HepG2 (cell line): Measurements from ENCODE around the gene APOC1. TPM values are rescaled to one million over a fixed set of nuclear protein-coding genes. Genes with fewer than 3 reads are reported as not detected.
"Not testable (repeated sequence)": the region's sequence is repeated elsewhere in the genome, so short reads cannot be mapped to it uniquely, and the experiment has no call there.

Experiments
- ATF7-NPFF ChIP-seq: sonication (generic); formaldehyde crosslinking; IDR thresholded peaks from 2 replicates; pipeline ENCODE4 v1.8.1; 2023; ENCODE audit warnings: mild to moderate bottlenecking, low read depth, missing genetic modification reagents, moderate library complexity
- CREB1 ChIP-seq, 2 experiments: fragments of 450-650 bp in 1 of 2; IDR thresholded peaks; 2 replicates each; pipeline ENCODE4 v1.6.1; 2016 to 2017; ENCODE audit warnings: control low read depth in 1 of 2, mild to moderate bottlenecking in 1 of 2, missing compliant biosample characterization in 1 of 2, missing genetic modification characterization in 1 of 2
- SP4 ChIP-seq: sonication (generic); formaldehyde crosslinking; IDR thresholded peaks from 2 replicates; pipeline ENCODE4 v1.8.1; 2023; ENCODE audit warnings: mild to moderate bottlenecking, missing genetic modification reagents
- ZNF709 ChIP-seq: sonication (generic); formaldehyde crosslinking; IDR thresholded peaks from 2 replicates; pipeline ENCODE4 v1.5.0; 2020; ENCODE audit warnings: mild to moderate bottlenecking, missing genetic modification reagents
- ZNF788 ChIP-seq: sonication (generic); formaldehyde crosslinking; IDR thresholded peaks from 2 replicates; pipeline ENCODE4 v1.5.0; 2020; ENCODE audit warnings: mild to moderate bottlenecking, missing genetic modification reagents, borderline replicate concordance
- ZNF790 ChIP-seq: sonication (generic); formaldehyde crosslinking; IDR thresholded peaks from 2 replicates; pipeline ENCODE4 v1.8.0; 2022; ENCODE audit warnings: missing genetic modification reagents, mild to moderate bottlenecking, borderline replicate concordance
- polyA plus RNA-seq, 8 experiments: library from polyadenylated mRNA; depleted of rRNA in 3 of 8; stranded (reverse) in 7 of 8; unstranded in 1 of 8; fragments of >200 nt; fragmentation: Illumina TruSeq in 4 of 8; extraction: Trizol in 4 of 8; gene quantifications; 2 replicates each; pipeline versions ENCODE4 v1.2.1 to v1.2.3, GENCODE V29; 2011 to 2016; ENCODE audit warnings: low read depth in 4 of 8, missing spikeins in 1 of 8, mixed read lengths in 1 of 8; ENCODE audit not compliant: insufficient read depth in 1 of 8
- total RNA-seq, 5 experiments: library from RNA; depleted of rRNA; stranded (reverse); fragments of >200 nt; fragmentation: Illumina TruSeq; extraction: Trizol; gene quantifications; 2 replicates each; pipeline ENCODE4 v1.2.3, GENCODE V29; 2016; ENCODE audit warnings: low read depth in 1 of 5
- TF ChIP-seq, protein P1 (sequence below): sonication (generic); formaldehyde crosslinking; IDR thresholded peaks from 2 replicates; pipeline ENCODE4 v1.4.0; 2020; ENCODE audit warnings: mild to moderate bottlenecking, missing genetic modification reagents
- TF ChIP-seq, protein P2 (sequence below), 2 experiments: fragments of 450-650 bp in 1 of 2; sonication (generic) in 1 of 2; formaldehyde crosslinking; IDR thresholded peaks; 2 replicates each; pipeline versions ENCODE4 v1.5.0 to v1.8.0; 2020 to 2022; ENCODE audit warnings: mild to moderate bottlenecking in 1 of 2, missing genetic modification reagents in 1 of 2
- TF ChIP-seq, protein P3 (sequence below): IDR thresholded peaks from 2 replicates; pipeline ENCODE4 v1.6.1; 2016; ENCODE audit warnings: low read depth, missing genetic modification reagents, missing compliant biosample characterization
- TF ChIP-seq, protein P4 (sequence below), 2 experiments: sonication (generic) in 1 of 2; formaldehyde crosslinking in 1 of 2; IDR thresholded peaks; 2 replicates each; pipeline versions ENCODE4 v1.5.1 to v1.6.1; 2011 to 2020; ENCODE audit warnings: borderline replicate concordance in 1 of 2, low read depth in 1 of 2, low read length in 1 of 2, mild to moderate bottlenecking in 1 of 2, missing genetic modification reagents in 1 of 2, moderate library complexity in 1 of 2

The APOC1 gene
- total and polyA plus RNA-seq, 2 of the 13 experiments (the other 11 are each of a cell fraction or from before 2014, with no cell fraction given), result 600 to 1,235 TPM

DNA sequence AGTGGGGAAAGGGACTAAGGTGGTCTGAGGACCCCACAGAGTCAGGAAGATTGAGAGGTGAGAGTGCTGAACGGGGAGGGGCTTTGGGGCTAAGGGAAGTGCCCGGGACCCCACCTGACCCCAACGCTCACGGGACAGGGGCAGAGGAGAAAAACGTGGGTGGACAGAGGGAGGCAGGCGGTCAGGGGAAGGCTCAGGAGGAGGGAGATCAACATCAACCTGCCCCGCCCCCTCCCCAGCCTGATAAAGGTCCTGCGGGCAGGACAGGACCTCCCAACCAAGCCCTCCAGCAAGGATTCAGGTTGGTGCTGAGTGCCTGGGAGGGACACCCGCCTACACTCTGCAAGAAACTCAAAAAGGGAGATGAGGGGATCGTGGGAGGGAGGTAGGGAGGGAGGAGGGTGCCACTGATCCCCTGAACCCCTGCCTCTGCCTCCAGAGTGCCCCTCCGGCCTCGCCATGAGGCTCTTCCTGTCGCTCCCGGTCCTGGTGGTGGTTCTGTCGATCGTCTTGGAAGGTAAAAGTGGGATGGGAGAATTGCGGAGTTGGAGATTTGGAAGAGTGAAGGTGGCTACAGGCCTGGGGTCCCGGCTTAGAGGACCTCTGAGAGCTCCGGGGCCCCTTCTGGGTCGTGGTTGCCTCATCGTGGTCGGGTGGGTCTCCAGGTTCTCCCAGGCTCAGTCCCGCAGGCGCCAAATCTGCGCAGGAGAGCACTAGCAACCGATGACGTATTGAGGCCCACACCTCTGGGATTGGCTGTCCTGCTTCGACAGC, at the start of gene APOC1 (continued):
- TF ChIP-seq, protein P1, sequence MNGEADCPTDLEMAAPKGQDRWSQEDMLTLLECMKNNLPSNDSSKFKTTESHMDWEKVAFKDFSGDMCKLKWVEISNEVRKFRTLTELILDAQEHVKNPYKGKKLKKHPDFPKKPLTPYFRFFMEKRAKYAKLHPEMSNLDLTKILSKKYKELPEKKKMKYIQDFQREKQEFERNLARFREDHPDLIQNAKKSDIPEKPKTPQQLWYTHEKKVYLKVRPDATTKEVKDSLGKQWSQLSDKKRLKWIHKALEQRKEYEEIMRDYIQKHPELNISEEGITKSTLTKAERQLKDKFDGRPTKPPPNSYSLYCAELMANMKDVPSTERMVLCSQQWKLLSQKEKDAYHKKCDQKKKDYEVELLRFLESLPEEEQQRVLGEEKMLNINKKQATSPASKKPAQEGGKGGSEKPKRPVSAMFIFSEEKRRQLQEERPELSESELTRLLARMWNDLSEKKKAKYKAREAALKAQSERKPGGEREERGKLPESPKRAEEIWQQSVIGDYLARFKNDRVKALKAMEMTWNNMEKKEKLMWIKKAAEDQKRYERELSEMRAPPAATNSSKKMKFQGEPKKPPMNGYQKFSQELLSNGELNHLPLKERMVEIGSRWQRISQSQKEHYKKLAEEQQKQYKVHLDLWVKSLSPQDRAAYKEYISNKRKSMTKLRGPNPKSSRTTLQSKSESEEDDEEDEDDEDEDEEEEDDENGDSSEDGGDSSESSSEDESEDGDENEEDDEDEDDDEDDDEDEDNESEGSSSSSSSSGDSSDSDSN (CRISPR knock-in tag), result peak; percentile 60; the same call in 1 of the 2 replicates
- TF ChIP-seq ZNF709 (CRISPR knock-in tag), result peak; percentile 84
- TF ChIP-seq, protein P2, sequence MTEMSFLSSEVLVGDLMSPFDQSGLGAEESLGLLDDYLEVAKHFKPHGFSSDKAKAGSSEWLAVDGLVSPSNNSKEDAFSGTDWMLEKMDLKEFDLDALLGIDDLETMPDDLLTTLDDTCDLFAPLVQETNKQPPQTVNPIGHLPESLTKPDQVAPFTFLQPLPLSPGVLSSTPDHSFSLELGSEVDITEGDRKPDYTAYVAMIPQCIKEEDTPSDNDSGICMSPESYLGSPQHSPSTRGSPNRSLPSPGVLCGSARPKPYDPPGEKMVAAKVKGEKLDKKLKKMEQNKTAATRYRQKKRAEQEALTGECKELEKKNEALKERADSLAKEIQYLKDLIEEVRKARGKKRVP (CRISPR knock-in tag; IDR thresholded peaks at IDR 0.05), result peak in 1 of 2 experiments; percentile 27; a peak in 1 of 4 replicates
- TF ChIP-seq CREB1 (IDR thresholded peaks at IDR 0.05), result peak; percentile 94
- peak; percentile 97 for TF ChIP-seq CREB1 (CRISPR knock-in tag; IDR thresholded peaks at IDR 0.05)
- TF ChIP-seq, protein P3, sequence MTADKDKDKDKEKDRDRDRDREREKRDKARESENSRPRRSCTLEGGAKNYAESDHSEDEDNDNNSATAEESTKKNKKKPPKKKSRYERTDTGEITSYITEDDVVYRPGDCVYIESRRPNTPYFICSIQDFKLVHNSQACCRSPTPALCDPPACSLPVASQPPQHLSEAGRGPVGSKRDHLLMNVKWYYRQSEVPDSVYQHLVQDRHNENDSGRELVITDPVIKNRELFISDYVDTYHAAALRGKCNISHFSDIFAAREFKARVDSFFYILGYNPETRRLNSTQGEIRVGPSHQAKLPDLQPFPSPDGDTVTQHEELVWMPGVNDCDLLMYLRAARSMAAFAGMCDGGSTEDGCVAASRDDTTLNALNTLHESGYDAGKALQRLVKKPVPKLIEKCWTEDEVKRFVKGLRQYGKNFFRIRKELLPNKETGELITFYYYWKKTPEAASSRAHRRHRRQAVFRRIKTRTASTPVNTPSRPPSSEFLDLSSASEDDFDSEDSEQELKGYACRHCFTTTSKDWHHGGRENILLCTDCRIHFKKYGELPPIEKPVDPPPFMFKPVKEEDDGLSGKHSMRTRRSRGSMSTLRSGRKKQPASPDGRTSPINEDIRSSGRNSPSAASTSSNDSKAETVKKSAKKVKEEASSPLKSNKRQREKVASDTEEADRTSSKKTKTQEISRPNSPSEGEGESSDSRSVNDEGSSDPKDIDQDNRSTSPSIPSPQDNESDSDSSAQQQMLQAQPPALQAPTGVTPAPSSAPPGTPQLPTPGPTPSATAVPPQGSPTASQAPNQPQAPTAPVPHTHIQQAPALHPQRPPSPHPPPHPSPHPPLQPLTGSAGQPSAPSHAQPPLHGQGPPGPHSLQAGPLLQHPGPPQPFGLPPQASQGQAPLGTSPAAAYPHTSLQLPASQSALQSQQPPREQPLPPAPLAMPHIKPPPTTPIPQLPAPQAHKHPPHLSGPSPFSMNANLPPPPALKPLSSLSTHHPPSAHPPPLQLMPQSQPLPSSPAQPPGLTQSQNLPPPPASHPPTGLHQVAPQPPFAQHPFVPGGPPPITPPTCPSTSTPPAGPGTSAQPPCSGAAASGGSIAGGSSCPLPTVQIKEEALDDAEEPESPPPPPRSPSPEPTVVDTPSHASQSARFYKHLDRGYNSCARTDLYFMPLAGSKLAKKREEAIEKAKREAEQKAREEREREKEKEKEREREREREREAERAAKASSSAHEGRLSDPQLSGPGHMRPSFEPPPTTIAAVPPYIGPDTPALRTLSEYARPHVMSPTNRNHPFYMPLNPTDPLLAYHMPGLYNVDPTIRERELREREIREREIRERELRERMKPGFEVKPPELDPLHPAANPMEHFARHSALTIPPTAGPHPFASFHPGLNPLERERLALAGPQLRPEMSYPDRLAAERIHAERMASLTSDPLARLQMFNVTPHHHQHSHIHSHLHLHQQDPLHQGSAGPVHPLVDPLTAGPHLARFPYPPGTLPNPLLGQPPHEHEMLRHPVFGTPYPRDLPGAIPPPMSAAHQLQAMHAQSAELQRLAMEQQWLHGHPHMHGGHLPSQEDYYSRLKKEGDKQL (CRISPR knock-in tag), result 0 out of 2 replicates have a peak, but pooled peaks have one; percentile 5
- peak; percentile 76; the same call in 1 of the 2 replicates for TF ChIP-seq ZNF790
- TF ChIP-seq, protein P4, sequence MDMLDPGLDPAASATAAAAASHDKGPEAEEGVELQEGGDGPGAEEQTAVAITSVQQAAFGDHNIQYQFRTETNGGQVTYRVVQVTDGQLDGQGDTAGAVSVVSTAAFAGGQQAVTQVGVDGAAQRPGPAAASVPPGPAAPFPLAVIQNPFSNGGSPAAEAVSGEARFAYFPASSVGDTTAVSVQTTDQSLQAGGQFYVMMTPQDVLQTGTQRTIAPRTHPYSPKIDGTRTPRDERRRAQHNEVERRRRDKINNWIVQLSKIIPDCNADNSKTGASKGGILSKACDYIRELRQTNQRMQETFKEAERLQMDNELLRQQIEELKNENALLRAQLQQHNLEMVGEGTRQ (IDR thresholded peaks at IDR 0.05; ENCODE audit: low read depth, low read length), result not testable (repeated sequence)
- TF ChIP-seq, protein P4 (CRISPR knock-in tag; IDR thresholded peaks at IDR 0.05; ENCODE audit: borderline replicate concordance), result 0 out of 2 replicates have a peak, but pooled peaks have one; percentile 26
- TF ChIP-seq ZNF788 (CRISPR knock-in tag), result peak; percentile 44; the same call in 1 of the 2 replicates
- TF ChIP-seq ATF7-NPFF, result peak; percentile 32
- 0 out of 2 replicates have a peak, but pooled peaks have one; percentile 14 for TF ChIP-seq SP4 (CRISPR knock-in tag)
